Measurements from ENCODE around the gene SEMA4A. TPM values are rescaled to one million over a fixed set of nuclear protein-coding genes. Genes with fewer than 3 reads are reported as not detected.
A peak's percentile ranks its signal among the peaks of the same experiment; 100 is the strongest.

SEMA4A gene
- total and polyA plus RNA-seq, 9 of the 15 experiments (the other 6 are each of a cell fraction or from before 2014, with no cell fraction given): 0.04 to 1.7 (median 0.45) TPM

DNA sequence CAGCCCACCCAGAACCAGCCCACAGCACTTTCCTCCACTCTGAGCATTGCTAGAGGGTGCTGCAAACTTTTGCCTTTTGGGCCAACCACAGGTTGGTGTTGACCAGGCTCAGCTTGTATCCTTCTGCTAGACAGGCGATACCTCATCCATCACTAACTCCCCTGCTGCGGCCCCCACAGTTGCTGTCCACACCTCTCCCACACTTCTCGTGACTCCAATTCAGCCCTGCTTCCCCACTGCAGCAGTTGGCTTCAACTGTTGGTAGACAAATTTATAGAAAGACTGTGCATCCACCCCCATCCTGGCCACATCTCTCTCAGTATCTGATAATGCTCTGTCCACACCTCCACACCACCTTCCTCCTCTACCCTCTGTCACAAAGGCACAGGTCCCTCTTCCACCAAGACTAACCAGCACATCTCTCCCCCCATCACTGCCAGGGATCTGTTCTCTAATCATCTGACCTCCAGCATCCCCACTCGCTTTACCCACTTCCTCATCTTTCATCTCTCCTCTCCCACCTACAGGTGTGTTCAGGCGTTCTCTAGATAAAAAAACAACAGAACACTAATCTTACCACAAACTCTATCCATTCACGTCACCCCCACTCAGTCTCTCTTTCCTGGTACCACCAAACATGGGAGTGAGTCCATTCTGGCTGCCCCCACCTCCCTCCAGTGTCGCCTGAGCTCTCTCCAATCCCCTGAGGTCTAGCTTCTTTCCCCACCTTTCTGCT, 24.7 kb downstream of the SEMA4A start (continued):
- TF ChIP-seq, protein P1, sequence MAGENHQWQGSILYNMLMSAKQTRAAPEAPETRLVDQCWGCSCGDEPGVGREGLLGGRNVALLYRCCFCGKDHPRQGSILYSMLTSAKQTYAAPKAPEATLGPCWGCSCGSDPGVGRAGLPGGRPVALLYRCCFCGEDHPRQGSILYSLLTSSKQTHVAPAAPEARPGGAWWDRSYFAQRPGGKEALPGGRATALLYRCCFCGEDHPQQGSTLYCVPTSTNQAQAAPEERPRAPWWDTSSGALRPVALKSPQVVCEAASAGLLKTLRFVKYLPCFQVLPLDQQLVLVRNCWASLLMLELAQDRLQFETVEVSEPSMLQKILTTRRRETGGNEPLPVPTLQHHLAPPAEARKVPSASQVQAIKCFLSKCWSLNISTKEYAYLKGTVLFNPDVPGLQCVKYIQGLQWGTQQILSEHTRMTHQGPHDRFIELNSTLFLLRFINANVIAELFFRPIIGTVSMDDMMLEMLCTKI (IDR thresholded peaks at IDR 0.05; ENCODE audit: partially characterized antibody): no peak
- TF ChIP-seq, protein P2, sequence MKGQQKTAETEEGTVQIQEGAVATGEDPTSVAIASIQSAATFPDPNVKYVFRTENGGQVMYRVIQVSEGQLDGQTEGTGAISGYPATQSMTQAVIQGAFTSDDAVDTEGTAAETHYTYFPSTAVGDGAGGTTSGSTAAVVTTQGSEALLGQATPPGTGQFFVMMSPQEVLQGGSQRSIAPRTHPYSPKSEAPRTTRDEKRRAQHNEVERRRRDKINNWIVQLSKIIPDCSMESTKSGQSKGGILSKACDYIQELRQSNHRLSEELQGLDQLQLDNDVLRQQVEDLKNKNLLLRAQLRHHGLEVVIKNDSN (CRISPR knock-in tag; IDR thresholded peaks at IDR 0.05): no peak
- TF ChIP-seq ZNF217 (CRISPR knock-in tag; IDR thresholded peaks at IDR 0.05) (no peak), XRCC4 (IDR thresholded peaks at IDR 0.05; ENCODE audit: extremely low read depth, insufficient read depth, insufficient read length) (no peak), NR2F6 (CRISPR knock-in tag; IDR thresholded peaks at IDR 0.05) (no peak), ZNF224 (CRISPR knock-in tag; IDR thresholded peaks at IDR 0.05) (no peak), ZNF764 (CRISPR knock-in tag; IDR thresholded peaks at IDR 0.05; ENCODE audit: low read depth) (no peak), NFATC3 (IDR thresholded peaks at IDR 0.05) (no peak), TEAD4 (IDR thresholded peaks at IDR 0.05; ENCODE audit: low read length) (peak; percentile 63), TEAD4 (CRISPR knock-in tag; IDR thresholded peaks at IDR 0.05; ENCODE audit: borderline replicate concordance) (no peak), TAL1 (IDR thresholded peaks at IDR 0.05) (peak; percentile 58; the same call in 1 of the 2 replicates), POLR2B (IDR thresholded peaks at IDR 0.05; ENCODE audit: low read depth, partially characterized antibody) (no peak), SNRNP70 (optimal IDR thresholded peaks at IDR 0.05; ENCODE audit: low read depth, low read length) (no peak)
- TF ChIP-seq, protein P3, sequence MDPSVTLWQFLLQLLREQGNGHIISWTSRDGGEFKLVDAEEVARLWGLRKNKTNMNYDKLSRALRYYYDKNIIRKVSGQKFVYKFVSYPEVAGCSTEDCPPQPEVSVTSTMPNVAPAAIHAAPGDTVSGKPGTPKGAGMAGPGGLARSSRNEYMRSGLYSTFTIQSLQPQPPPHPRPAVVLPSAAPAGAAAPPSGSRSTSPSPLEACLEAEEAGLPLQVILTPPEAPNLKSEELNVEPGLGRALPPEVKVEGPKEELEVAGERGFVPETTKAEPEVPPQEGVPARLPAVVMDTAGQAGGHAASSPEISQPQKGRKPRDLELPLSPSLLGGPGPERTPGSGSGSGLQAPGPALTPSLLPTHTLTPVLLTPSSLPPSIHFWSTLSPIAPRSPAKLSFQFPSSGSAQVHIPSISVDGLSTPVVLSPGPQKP (CRISPR knock-in tag; IDR thresholded peaks at IDR 0.05): no peak
- TF ChIP-seq, protein P4, sequence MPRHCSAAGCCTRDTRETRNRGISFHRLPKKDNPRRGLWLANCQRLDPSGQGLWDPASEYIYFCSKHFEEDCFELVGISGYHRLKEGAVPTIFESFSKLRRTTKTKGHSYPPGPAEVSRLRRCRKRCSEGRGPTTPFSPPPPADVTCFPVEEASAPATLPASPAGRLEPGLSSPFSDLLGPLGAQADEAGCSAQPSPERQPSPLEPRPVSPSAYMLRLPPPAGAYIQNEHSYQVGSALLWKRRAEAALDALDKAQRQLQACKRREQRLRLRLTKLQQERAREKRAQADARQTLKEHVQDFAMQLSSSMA (CRISPR knock-in tag; IDR thresholded peaks at IDR 0.05): no peak
- TF ChIP-seq, protein P5, sequence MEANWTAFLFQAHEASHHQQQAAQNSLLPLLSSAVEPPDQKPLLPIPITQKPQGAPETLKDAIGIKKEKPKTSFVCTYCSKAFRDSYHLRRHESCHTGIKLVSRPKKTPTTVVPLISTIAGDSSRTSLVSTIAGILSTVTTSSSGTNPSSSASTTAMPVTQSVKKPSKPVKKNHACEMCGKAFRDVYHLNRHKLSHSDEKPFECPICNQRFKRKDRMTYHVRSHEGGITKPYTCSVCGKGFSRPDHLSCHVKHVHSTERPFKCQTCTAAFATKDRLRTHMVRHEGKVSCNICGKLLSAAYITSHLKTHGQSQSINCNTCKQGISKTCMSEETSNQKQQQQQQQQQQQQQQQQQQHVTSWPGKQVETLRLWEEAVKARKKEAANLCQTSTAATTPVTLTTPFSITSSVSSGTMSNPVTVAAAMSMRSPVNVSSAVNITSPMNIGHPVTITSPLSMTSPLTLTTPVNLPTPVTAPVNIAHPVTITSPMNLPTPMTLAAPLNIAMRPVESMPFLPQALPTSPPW (CRISPR knock-in tag; IDR thresholded peaks at IDR 0.05): no peak
- TF ChIP-seq, protein P6, sequence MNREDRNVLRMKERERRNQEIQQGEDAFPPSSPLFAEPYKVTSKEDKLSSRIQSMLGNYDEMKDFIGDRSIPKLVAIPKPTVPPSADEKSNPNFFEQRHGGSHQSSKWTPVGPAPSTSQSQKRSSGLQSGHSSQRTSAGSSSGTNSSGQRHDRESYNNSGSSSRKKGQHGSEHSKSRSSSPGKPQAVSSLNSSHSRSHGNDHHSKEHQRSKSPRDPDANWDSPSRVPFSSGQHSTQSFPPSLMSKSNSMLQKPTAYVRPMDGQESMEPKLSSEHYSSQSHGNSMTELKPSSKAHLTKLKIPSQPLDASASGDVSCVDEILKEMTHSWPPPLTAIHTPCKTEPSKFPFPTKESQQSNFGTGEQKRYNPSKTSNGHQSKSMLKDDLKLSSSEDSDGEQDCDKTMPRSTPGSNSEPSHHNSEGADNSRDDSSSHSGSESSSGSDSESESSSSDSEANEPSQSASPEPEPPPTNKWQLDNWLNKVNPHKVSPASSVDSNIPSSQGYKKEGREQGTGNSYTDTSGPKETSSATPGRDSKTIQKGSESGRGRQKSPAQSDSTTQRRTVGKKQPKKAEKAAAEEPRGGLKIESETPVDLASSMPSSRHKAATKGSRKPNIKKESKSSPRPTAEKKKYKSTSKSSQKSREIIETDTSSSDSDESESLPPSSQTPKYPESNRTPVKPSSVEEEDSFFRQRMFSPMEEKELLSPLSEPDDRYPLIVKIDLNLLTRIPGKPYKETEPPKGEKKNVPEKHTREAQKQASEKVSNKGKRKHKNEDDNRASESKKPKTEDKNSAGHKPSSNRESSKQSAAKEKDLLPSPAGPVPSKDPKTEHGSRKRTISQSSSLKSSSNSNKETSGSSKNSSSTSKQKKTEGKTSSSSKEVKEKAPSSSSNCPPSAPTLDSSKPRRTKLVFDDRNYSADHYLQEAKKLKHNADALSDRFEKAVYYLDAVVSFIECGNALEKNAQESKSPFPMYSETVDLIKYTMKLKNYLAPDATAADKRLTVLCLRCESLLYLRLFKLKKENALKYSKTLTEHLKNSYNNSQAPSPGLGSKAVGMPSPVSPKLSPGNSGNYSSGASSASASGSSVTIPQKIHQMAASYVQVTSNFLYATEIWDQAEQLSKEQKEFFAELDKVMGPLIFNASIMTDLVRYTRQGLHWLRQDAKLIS (CRISPR knock-in tag; IDR thresholded peaks at IDR 0.05): no peak
